CD4-positive, alpha-beta T cell (primary cell): ENCODE measurements around the gene SULF2. TPM values are rescaled to one million over a fixed set of nuclear protein-coding genes. Genes with fewer than 3 reads are reported as not detected.

Experiments
- ATAC-seq: fragments of 200-7000 bp; cut with Tn5 transposase; one replicate; pipeline ENCODE4 v1.10.0; 2022; ENCODE audit warnings: mild to moderate bottlenecking; ENCODE audit not compliant: poor library complexity
- CTCF ChIA-PET: fragments of 350-600 bp; sonication (Branson Sonifier 250); formaldehyde crosslinking; loops from one replicate; lab custom pipeline; 2021; ENCODE audit warnings: antibody characterized with exemption, inconsistent platforms; lab: Charles Lee
- POLR2A ChIA-PET: fragments of 350-600 bp; sonication (Branson Sonifier 250); formaldehyde crosslinking; loops from one replicate; lab custom pipeline; 2021; ENCODE audit warnings: antibody characterized with exemption, inconsistent platforms; lab: Charles Lee
- DNase-seq, 14 experiments: peaks; one replicate each; pipeline ENCODE4 v3.0.0-alpha.2; 2013 to 2020; ENCODE audit warnings: mixed read lengths in 2 of 14
- H3K27ac ChIP-seq, 2 donors: one replicate each; pipeline versions ENCODE4 v1.5.1 to v1.7.0; 2013; ENCODE audit warnings: low read length in 2 of 2, low read depth in 1 of 2, mild to moderate bottlenecking in 1 of 2
- H3K27me3 ChIP-seq, 2 experiments: 1 replicate in 1 of 2; 2 replicates in 1 of 2; pipeline versions ENCODE4 v1.6.1 to v1.7.0; 2013; ENCODE audit warnings: low read length in 2 of 2, control low read depth in 1 of 2, mild to moderate bottlenecking in 1 of 2, moderate library complexity in 1 of 2; ENCODE audit not compliant: insufficient read depth in 2 of 2, control insufficient read depth in 1 of 2
- H3K36me3 ChIP-seq: one replicate; pipeline ENCODE4 v1.6.1; 2013; ENCODE audit warnings: low read length, control low read depth; ENCODE audit not compliant: insufficient read depth
- H3K4me1 ChIP-seq: one replicate; pipeline ENCODE4 v1.6.1; 2013; ENCODE audit warnings: low read length, control low read depth; ENCODE audit not compliant: insufficient read depth
- H3K4me3 ChIP-seq: one replicate; pipeline ENCODE4 v1.5.1; 2013; ENCODE audit warnings: mild to moderate bottlenecking, low read length, moderate library complexity
- H3K9me3 ChIP-seq, 2 experiments: 1 replicate in 1 of 2; 2 replicates in 1 of 2; pipeline versions ENCODE4 v1.6.1 to v1.7.0; 2013; ENCODE audit warnings: low read length in 2 of 2, mild to moderate bottlenecking in 2 of 2, control low read depth in 1 of 2, moderate library complexity in 1 of 2; ENCODE audit not compliant: control insufficient read depth in 1 of 2, insufficient read depth in 1 of 2
- H3K27ac Mint-ChIP-seq: one replicate; pipeline ENCODE4 v1.8.0; 2020; ENCODE audit warnings: mixed read lengths
- H3K27me3 Mint-ChIP-seq: one replicate; pipeline ENCODE4 v1.8.0; 2021; ENCODE audit warnings: mixed read lengths
- H3K36me3 Mint-ChIP-seq: one replicate; pipeline ENCODE4 v1.8.0; 2021; ENCODE audit warnings: low read depth, mixed read lengths
- H3K4me1 Mint-ChIP-seq: one replicate; pipeline ENCODE4 v1.8.0; 2021; ENCODE audit warnings: low read depth, mixed read lengths
- H3K4me3 Mint-ChIP-seq: one replicate; pipeline ENCODE4 v1.8.0; 2020; ENCODE audit warnings: mild to moderate bottlenecking, mixed read lengths
- H3K9me3 Mint-ChIP-seq: one replicate; pipeline ENCODE4 v1.8.0; 2020; ENCODE audit warnings: mixed read lengths
- intact Hi-C, 2 experiments: fragments of 100-400 bp; cut with DNase I in 1 of 2; cut with micrococcal nuclease in 1 of 2; formaldehyde crosslinking; loops; one replicate each; pipeline versions ENCODE4 v1.15.1 to v1.9.0; 2023 to 2025; cut with DNase I, micrococcal nuclease
- total RNA-seq, 174 experiments: library from RNA in 2 of 174; stranded (reverse) in 2 of 174; gene quantifications; one replicate each; pipeline ENCODE4 v1.2.3 and lab custom pipeline; 2021 to 2026
- TF ChIP-seq, protein P1 (sequence below): fragments of 200-600 bp; IDR thresholded peaks from one replicate; pipeline ENCODE4 v1.8.0; 2022; ENCODE audit warnings: antibody characterized with exemption, mild to moderate bottlenecking

SULF2 gene
- total RNA-seq, 2 experiments from 2014 or later = 1.5 to 2.8 TPM

DNA sequence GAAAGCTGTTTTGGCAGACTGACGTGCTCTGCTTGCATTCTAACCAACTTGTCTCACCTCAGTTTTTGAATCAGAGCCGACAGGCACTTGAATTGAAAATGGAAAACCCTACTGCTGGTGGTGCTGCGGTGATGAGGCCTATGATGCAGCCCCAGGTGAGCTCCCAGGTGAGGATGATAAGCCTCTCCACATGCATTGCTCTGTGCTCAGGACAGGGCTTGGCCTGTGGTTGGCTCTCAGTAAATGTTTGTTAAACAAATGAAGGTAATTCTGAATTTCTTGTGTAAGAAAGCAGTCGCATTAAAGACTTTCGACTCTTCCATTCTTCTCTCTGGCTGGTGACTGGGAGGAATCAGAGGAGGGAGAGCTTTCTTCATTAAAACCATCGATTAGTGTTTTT, 136.3 kb downstream of the SULF2 start:
- intact Hi-C loops = no loop called here
- H3K27ac ChIP-seq = no peak overlapping the region
- H3K4me1 ChIP-seq = no peaks in the 10 kb centered on the region
- H3K36me3 ChIP-seq = peaks cover 82% of the 10 kb centered on the region
- H3K9me3 ChIP-seq = no peaks in the 10 kb centered on the region
- H3K4me3 ChIP-seq = no peak overlapping the region
- no peak overlapping the region for H3K27ac Mint-ChIP-seq
- TF ChIP-seq, protein P1, sequence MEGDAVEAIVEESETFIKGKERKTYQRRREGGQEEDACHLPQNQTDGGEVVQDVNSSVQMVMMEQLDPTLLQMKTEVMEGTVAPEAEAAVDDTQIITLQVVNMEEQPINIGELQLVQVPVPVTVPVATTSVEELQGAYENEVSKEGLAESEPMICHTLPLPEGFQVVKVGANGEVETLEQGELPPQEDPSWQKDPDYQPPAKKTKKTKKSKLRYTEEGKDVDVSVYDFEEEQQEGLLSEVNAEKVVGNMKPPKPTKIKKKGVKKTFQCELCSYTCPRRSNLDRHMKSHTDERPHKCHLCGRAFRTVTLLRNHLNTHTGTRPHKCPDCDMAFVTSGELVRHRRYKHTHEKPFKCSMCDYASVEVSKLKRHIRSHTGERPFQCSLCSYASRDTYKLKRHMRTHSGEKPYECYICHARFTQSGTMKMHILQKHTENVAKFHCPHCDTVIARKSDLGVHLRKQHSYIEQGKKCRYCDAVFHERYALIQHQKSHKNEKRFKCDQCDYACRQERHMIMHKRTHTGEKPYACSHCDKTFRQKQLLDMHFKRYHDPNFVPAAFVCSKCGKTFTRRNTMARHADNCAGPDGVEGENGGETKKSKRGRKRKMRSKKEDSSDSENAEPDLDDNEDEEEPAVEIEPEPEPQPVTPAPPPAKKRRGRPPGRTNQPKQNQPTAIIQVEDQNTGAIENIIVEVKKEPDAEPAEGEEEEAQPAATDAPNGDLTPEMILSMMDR = no peak
- peaks cover 89% of the 10 kb centered on the region for H3K36me3 Mint-ChIP-seq
- CTCF ChIA-PET = no interaction called here
- POLR2A ChIA-PET = interaction anchor here (0.6 kb wide), 1 partner anchor 235 kb away, joined by 3 read pairs; no protein-coding TSS in a partner anchor
- no peak overlapping the region for H3K4me3 Mint-ChIP-seq
- H3K9me3 Mint-ChIP-seq = no peaks in the 10 kb centered on the region
- no peaks in the 10 kb centered on the region for H3K4me1 Mint-ChIP-seq
- DNase-seq = no peak
- ATAC-seq = no peak
- no peaks in the 10 kb centered on the region for H3K27me3 ChIP-seq
- no peaks in the 10 kb centered on the region for H3K27me3 Mint-ChIP-seq

DNA sequence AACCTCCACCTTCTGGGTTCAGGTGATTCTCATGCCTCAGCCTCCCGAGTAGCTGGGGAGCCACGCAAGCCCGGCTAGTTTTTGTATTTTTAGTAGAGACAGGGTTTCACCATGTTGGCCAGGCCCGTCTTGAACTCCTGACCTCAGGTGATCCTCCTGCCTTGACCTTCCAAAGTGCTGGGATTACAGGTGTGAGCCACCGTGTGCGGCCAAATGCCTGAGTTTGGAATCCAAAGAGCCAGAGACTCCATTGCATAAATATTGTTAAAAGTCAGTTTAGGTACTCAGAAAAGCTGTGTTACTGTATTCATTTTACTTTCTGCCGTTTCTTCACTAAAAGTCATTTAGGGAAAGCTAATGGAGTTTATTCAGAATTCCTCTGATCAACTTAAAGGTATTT, 137.3 kb downstream of the SULF2 start:
- Mint-ChIP-seq H3K4me1 (no peaks in the 10 kb centered on the region), H3K4me3 (no peak overlapping the region), H3K27ac (no peak overlapping the region), H3K27me3 (no peaks in the 10 kb centered on the region), H3K36me3 (peaks cover 90% of the 10 kb centered on the region), H3K9me3 (no peaks in the 10 kb centered on the region)
- Histone ChIP-seq H3K27me3 (no peaks in the 10 kb centered on the region), H3K4me3 (no peak overlapping the region), H3K4me1 (no peaks in the 10 kb centered on the region), H3K36me3 (peaks cover 79% of the 10 kb centered on the region), H3K9me3 (no peaks in the 10 kb centered on the region), H3K27ac (no peak overlapping the region)
- DNase-seq (no peak), ATAC-seq (no peak)
- intact Hi-C loops = no loop called here
- CTCF ChIA-PET = no interaction called here
- TF ChIP-seq, protein P1 = no peak
- POLR2A ChIA-PET = interaction anchor here (0.6 kb wide), 1 partner anchor 13 kb away, joined by 3 read pairs; no protein-coding TSS in a partner anchor

- DNase-seq (no peak), ATAC-seq (no peak)
- Histone ChIP-seq H3K27me3 (no peaks in the 10 kb centered on the region), H3K36me3 (peaks cover 72% of the 10 kb centered on the region), H3K4me3 (no peak overlapping the region), H3K4me1 (no peaks in the 10 kb centered on the region), H3K9me3 (no peaks in the 10 kb centered on the region), H3K27ac (no peak overlapping the region)
- intact Hi-C loops = no loop called here
- H3K27ac Mint-ChIP-seq = peak overlapping the region; percentile 35
- H3K36me3 Mint-ChIP-seq = peaks cover 89% of the 10 kb centered on the region
- TF ChIP-seq, protein P1 = no peak
- ChIA-PET CTCF (no interaction called here), POLR2A (no interaction called here)
- H3K9me3 Mint-ChIP-seq = no peaks in the 10 kb centered on the region
- no peak overlapping the region for H3K4me3 Mint-ChIP-seq
- H3K27me3 Mint-ChIP-seq = no peaks in the 10 kb centered on the region
- H3K4me1 Mint-ChIP-seq = no peaks in the 10 kb centered on the region
These were observed 139.6 kb downstream of the SULF2 start for GRCh38 chr20:47645632-47646031.
